ENCODE data around the gene LNPEP.

GRCh38 chr5:96940586-96940985, 4.7 kb downstream of the LNPEP start:
- TF ChIP-seq CTCF (IDR thresholded peaks at IDR 0.05 in 2 of 3, conservative IDR thresholded peaks at IDR 0.05 in 1 of 3; ENCODE audit: control insufficient read depth in 2 of 3, extremely low read depth in 1 of 3, insufficient read depth in 1 of 3, low read depth in 3 of 3, low read length in 3 of 3) (no peak), POLR2AphosphoS5 (IDR thresholded peaks at IDR 0.05; ENCODE audit: low read length) (no peak; the same call in 1 of the 2 replicates), ZSCAN29 (IDR thresholded peaks at IDR 0.05) (no peak), POLR2A (IDR thresholded peaks at IDR 0.05; ENCODE audit: low read depth, low read length) (no peak)

Measured in GM12878 (cell line).